NCI-H526 treated with DMSO at 0.1 percent for 48 hours (cell line): ENCODE measurements around the gene UAP1L1.
"Not testable (repeated sequence)": the region's sequence is repeated elsewhere in the genome, so short reads cannot be mapped to it uniquely, and the experiment has no call there.

ENCODE experiments used
- DNase-seq: peaks from one replicate; lab custom pipeline; 2025; lab: John Stamatoyannopoulos, UW

Gene UAP1L1

DNA sequence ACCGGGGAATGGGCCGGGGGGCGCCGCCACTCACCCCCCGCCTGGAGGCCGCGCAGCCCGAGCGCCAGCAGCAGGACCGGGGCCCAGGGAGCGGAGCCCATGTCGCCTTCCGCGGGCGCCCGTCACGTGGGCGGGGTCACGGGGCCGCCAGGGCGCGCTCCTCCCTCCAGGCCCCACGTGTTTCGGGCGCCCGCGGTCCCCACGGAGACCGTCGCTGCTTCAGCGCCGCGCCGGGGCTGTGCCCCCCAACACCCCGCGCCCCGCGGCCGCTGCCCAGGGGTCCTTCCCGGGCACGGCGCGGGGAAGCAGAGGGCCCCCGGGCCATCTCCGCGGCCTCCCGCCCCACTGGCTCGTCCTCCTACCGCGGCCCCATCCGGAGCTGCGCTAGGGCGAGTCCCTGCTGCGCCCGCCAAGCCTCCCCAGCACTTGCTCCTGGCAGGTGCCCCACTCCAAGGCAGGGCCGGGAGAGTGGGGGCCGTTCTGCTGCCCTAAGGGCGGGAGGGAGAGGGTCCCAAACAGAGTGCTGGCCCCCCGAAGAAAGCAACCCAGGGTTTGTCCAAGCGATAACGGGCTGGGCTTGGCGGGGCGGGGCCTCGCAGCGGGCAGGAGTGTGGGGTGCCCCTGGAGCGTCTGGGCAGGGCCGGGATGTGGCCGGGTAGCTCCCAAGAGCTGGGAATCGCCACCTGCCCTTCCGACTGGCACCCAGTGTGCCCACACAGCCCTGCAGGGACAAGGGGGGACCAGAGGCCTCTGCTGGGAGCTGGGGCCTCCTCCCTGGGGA, 37.5 kb downstream of the UAP1L1 start, which contains the start of gene DPP7:
TSS of gene DPP7 (minus strand) at position 121 of the 781 bp plus-strand sequence. CDS start at position 101, 20 bp downstream.
- DNase-seq = no peak

DNA sequence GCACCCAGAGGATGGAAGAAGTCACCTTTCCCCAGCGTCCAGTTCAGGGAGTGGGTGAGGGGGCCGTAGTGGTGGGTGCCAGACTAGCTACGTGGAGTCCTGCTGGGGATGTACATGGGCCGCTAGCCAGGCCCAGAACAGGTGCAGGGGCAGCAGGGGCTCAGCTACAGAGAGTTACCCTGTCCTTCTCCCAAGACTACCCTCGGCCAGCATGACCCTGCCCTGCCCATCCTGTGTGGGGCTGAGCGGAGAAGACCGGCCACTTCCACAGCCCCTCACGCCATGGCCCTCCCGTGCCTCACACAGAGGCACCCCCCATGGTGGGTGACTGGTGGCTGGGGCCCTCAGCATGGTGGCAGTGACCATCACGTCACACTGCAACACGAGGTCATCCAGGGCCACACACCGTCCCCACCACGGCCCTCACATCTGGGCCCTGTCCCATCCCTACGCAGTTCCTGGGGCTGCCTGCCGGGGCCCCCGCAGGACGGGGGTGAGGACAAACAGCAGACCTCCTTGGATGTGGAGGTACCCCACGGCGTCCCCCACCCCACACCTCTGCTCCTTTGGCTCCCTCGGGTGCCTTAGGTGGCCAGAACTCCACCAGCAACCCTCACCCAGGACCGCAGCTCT, 38.2 kb downstream of the UAP1L1 start:
- no peak for DNase-seq

DNA sequence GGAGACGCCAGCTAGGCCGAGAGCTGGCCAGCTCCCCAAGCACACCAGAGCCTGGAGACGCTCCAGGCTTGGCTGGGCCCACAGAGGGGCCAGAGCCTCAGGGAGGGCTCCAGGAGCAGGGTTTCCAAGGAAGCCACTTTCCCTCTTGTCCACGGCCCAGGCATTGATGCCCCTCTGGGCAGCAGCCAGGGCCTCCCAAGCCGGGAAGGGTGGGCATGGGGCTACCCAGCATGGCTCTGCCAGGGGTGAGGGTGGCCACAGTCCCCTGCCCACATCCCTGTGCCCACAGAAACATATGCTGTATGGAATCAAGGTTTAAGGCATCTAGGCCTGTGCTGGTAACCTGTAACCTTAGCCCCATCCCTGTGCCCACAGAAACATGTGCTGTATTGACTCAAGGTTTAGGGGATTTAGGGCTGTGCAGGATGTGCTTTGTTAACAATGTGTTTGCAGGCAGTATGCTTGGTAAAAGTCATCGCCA, 38.8 kb downstream of the UAP1L1 start:
- no peak for DNase-seq

DNA sequence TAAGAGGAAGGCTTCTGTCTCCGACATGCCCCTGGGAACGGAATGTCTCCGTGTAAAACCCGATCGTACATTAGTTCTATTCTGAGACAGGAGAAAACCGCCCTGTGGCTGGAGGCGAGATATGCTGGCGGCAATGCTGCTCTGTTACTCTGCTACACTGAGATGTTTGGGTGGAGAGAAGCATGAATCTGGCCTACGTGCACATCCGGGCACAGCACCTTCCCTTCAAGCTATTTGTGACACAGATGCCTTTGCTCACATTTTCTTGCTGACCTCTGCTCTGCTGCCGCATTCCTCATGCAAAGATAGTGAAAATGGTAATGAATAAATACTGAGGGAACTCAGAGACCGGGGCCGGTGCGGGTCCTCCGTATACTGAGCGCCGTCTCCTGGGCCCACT, 39.4 kb downstream of the UAP1L1 start:
- DNase-seq = no peak

DNA sequence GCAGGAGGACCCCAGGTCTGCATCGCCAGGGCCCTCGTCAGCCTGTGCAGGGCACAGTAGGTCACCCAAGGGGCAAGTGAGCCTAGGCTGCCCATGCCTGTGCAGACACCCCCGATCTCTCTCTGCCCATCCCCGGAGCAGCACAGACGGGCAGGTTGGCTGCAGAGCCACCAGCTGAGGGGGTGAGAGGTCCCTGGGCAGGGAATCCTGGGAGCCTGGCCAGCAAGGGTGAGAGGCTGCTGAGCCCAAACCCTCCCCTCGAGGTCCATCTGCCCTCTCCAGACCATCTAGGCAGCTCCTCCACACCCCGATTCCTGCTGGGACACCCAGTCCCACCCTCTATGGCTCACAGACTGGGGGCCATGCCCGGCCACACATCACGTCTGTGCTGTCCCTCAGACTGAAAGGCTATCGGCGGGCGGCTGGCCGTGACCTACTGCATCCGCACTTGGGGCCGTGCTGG, 40.0 kb downstream of the UAP1L1 start:
- DNase-seq = no peak

DNA sequence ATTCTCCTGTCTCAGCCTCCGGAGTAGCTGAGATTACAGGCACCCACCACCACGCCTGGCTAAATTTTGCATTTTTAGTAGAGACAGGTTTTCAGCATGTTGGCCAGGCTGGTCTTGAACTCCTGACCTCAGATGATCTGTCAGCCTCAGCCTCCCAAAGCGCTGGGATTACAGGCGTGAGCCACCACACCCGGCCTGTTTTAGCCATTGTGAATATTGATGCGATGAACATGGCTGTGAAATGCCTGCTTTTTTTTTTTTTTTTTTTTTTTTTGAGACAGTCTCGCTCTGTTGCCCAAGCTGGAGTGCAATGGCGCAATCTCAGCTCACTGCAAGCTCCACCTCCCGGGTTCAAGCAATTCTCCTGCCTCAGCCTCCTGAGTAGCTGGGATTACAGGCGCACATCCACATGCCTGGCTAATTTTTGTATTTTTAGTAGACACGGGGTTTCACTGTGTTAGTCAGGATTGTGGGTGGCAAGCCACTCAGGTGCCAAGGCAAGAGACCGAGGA, 40.8 kb downstream of the UAP1L1 start:
- not testable (repeated sequence) for DNase-seq

DNA sequence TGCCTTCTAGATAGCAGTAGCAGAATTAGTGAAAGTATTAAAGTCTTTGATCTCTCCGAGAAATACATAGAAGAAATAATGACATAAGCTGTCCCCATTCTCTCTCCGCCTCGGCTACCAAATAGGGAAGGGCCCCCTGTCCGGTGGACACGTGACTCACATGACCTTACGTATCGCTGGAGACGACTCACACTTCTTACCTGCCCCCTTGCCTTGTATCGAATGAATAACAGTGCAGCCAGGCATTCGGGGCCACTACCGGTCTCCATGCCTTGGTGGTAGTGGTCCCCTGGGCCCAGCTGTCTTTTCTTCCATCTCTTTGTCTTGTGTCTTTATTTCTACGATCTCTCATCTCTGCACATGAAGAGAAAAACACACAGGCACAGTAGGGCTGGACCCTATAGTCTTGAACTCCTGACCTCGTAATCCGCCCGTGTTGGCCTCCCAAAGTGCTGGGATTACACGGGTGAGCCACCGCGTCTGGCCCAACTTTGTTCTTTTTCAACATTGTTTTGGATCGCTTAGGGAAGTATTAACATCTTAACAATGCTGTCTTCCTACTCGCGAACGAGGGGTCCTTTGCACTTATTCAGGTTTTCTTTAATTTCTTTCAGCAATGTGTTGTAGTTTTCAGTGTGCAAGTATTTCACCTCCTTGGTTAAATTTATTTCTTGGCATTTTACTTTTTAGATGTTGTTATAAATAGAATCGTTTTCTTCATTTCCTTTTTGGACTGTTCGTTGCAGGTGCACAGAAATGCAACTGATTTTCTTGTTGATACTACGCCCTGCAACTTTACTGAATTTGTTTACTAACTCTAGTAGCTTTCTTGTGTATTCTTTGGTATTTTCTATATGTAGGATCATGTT, 44.8 kb downstream of the UAP1L1 start:
- DNase-seq = not testable (repeated sequence)

DNA sequence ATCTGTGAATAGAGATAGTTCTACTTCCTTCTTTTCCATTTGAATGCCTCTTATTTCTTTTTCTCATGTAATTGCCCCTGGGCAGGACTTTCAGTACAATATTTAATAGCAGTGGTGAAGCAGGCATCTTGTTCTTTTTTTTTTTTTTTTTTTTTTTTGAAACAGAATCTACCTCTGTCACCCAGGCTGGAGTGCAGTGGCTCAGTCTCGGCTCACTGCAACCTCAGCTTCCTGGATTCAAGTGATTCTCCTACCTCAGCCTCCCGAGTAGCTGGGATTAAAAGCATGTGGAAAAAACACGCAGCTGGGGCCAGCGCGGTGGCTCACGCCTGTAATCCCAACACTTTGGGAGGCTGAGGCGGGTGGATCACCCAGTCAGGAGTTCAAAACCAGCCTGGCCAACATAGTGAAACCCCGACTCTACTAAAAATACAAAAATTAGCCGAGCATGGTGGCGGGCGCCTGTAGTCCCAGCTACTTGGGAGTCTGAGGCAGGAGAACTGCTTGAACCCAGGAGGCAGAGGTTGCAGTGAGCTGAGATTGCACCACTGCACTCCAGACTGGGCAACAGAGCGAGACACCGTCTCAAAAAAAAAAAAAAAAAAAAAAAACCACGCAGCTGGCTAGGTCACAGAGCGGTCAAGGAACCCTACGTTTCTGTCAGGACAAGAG, 45.6 kb downstream of the UAP1L1 start:
- not testable (repeated sequence) for DNase-seq

DNA sequence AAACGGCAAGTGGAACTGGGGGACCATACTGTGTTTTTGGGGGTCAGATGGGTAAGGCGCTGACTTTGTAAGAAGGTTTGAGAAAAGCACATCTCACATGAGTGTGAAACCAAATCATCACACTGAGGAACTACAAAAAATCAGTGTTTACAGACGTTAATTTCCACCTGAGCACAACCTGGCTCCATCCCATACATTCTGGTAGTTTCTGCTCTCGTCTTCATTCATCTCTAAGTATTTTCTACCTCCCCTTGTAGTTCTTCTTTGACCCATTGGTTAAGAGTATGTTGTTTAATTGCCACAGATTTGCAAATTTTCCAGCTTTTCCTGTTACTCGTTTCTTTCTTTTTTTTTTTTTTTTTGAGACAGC, 46.1 kb downstream of the UAP1L1 start:
- no peak for DNase-seq

DNA sequence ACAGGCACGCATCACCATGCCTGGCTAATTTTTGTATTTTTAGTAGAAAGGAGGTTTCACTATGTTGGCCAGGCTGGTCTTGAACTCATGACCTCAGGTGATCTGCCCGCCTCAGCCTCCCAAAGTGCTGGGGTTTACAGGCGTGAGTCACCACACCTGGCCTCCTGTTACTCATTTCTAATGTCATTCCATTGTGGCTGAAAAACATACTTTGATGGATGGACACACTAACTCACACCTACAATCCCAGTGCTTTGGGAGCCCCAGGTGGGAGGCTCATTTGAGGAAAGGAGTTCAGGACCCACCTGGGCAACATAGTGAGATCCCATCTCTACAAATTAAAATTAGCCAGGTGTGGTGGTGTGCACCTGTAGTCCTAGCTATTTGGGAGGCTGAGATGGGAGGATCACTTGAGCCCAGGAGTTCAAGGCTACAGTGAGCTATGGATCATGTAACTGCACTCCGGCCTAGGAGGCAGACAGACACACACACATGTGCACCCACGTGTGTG, 46.7 kb downstream of the UAP1L1 start:
- not testable (repeated sequence) for DNase-seq

DNA sequence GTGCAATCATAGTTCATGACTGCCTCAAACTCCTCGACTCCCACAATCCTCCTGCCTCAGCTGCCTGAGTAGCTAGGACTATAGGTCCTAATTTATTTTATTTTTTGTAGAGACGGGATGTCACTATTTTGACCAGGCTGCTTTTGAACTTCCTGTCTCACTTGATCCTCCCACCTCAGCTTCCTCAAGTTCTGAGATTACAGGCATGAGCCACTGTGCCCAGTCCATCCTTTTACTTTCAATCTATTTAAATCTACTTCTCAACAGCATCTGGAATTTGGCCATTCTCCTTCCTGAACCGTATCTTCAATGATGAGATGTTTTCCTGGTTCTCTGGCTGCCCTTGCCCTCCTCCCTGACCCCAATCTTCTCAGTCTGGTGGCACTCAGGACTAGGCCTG, 49.5 kb downstream of the UAP1L1 start:
- DNase-seq = no peak

DNA sequence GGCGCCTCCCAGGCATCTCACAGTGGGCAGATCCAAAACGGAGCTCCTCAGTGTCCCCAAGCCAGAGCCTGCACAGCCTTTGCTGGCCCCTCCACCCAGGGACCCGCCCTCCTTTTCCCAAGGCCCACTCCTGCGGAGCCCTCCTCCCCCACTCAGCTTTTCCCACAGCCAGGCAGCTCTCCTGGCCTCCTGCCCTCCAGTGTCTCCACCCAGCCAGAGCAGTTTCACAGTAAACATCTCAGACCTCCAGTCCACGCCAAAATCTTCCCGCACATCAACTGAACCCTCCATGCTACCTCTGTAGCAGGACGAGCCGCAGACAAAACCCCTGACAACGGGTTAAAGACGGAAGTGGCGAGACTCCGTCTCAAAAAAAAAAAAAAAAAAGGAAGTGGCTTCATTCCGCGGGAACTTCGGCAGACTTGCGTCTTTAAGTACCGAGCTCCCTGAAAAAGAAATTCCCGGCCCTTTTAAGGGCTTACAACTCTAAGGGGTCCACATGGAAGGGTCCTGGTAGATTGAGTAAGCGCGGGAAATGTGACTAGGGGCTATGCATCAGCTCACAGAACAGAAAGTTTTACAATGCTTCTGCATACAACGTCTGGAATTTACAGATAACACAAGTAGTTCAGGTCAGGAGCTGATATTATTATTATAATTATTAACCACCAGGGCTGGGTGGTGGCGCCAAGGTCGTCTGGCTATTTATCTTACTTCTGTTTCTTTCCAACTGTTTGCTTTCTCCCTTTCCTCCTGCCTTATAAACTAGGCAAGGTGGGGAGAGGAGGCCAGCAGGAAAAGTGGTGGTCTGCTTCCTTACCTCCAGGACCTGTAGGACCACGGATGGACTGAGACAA, 50.2 kb downstream of the UAP1L1 start:
- no peak for DNase-seq

DNA sequence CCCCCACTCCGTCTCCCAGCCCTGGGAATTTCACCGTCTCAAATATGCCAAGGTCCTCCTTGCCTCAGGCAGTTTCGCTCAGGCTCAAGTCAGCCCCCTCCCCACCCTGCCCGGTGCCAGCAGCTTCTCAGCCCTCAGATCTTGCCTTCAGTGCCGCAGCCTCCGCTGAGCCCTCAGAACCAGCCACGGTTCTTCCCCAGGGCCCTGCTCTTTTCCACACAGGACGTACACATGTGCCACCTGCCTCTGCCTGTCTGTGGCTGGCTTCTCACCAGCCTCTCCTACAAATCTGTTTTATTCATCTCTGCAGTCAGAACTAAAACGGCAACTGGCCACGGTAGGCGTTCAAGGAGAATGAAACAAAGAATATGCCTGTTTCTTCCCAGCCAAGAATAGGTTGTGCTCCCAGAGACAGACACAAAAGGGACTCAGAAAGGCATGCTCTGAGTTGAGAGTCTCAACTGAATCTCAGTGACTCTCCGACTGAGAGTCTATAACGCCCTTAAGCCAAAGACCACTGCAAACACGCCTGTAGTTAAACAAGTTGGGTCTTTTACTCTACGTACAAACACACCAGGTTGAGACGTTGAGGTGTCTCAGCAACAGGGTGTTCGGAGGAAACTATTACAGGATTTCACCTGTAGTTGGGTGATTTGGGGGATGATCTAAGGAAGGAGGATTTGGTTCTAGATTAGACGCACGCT, 51.0 kb downstream of the UAP1L1 start:
- no peak for DNase-seq

DNA sequence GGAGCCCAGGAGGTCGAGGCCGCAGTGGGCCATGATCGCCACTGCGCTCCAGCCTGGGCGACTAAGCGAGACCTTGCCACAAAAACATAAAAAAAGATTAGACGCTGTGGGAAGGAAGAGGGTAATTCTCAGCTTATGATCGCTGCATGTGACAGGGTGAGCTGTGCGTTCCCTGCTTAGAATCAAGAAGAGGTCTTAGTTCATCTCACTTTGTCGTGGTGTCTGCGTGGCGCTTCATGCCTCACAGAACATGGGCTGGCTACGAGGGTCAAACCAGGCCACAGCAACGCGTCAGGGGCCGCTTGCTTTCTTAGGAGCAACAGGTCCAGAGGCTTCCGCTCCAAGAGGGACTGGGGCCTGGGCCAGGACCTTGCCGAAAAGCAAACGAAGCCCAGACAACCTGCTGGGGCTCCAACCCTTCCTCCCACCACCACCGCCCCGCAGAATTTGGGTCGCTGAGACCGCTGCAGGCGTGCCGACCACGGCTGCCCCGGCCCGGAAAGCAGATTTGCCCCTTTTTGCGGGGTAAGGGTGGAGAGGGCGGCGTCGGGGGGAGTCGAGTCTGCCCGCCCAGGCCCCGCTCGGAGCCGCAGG, 51.6 kb downstream of the UAP1L1 start:
- DNase-seq = no peak

DNA sequence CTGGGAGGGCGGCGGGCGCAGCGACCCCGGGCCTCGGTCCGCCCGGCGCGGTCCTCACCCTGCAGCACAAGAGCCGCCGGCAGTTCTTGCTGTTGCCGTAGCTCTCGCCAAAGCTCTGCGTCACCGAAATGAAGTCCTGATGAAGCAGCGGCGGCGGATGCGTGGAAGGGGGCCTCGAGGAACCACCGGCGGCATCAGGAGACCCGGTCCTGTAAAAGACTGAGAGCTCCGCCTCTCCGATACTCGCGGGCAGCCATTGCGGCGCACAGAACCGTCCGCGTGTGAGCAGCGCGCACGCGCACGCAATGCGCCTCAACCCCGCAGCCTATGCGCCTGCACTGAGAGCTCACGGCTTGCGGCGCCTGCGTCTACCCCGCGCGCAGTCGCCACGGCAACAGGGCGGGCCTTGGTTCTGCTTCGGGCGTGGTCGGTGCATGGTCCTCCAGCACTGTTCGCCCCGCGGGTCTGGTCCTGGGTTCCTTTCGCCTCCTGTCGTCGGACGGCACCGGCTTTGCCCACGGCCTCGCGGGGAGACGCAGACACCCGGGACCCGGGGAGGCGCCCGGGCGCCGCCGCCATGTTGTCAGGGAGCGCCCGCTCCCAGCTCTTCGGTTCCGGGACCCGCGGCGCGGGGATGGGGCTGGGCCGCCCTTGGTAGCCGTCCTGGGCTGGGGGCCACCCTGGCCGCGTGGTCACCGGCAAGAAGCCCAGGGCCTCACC, 52.3 kb downstream of the UAP1L1 start:
- peak; percentile 69 for DNase-seq

DNA sequence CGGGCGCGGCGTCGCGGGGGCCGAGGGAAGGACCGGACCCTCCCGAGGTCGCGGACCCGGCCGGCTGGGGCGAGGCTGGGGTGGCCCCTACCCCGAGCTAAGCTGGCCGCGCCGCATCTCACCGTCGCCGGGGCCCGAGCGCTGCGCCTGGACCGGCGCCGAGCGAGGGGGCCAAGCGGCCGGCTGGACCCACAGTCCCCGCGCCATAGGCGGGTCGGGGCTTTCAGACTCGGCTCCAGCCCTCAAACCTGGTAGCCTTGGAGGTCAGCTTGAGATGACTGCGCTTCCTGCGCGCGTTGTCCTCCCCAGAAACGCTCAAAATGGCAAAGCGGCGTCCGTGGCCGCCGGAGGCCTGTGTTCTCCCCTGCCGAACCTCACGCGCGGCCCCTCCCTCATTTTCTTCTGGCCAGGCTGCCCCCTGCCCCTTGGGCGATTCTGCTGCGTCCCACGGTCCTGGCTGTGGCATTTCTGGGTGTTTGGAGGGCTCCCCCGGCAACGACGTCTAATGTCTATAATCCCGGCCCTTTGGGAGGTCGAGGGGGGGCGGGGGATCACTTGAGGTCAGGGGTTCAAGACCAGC, 52.9 kb downstream of the UAP1L1 start:
- DNase-seq = no peak
